ENCODE results near the gene ERO1B. TPM values are rescaled to one million over a fixed set of nuclear protein-coding genes. Genes with fewer than 3 reads are reported as not detected.

ERO1B gene
- total RNA-seq, 2 experiments from 2014 or later: 15.2 to 16.5 TPM

DNA sequence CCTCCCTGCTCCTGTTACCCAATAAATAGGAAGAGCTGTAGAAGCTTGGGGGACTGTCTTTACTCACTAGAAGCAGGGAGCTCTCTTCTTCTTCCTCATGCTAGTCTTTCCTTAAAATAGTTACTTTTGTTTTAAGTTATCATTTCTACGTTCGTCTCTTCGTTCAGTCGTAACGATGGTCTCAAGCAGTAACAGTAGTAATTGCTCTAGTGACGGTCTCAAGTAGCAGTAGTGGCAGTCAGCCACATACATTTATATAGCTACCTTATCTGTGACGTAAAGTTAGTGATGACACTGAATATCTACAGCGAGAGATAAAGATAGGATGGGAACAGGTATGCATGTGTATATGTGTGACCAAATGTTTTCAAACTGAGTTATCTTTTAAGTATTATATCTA lies 15.4 kb upstream of the ERO1B start:
- no peaks in the 10 kb centered on the region for H3K9me3 Mint-ChIP-seq
- no peak overlapping the region for H3K4me3 Mint-ChIP-seq
- Histone ChIP-seq H3K4me3 (ENCODE audit: low read length) (no peak overlapping the region), H3K4me1 (ENCODE audit: insufficient read depth, low read length) (no peaks in the 10 kb centered on the region), H3K36me3 (ENCODE audit: insufficient read depth, low read length) (no peaks in the 10 kb centered on the region), H3K9me3 (ENCODE audit: control insufficient read depth in 1 of 2, insufficient read depth in 1 of 2, low read length in 2 of 2) (no peaks in the 10 kb centered on the region), H3K27ac (ENCODE audit: low read depth in 1 of 2, low read length in 2 of 2) (no peak overlapping the region), H3K27me3 (ENCODE audit: control insufficient read depth in 1 of 2, insufficient read depth in 2 of 2, low read length in 2 of 2) (no peaks in the 10 kb centered on the region)
- H3K27ac Mint-ChIP-seq: no peak overlapping the region
- DNase-seq: no peak
- ChIA-PET POLR2A (no interaction called here), CTCF (no interaction called here)
- no peaks in the 10 kb centered on the region for H3K4me1 Mint-ChIP-seq (ENCODE audit: low read depth)
- ATAC-seq (ENCODE audit: poor library complexity): no peak
- H3K27me3 Mint-ChIP-seq: no peaks in the 10 kb centered on the region
- intact Hi-C loops (cut with DNase I, micrococcal nuclease): no loop called here
- no peaks in the 10 kb centered on the region for H3K36me3 Mint-ChIP-seq (ENCODE audit: low read depth)
- no peak for TF ChIP-seq CTCF (IDR thresholded peaks at IDR 0.05)

DNA sequence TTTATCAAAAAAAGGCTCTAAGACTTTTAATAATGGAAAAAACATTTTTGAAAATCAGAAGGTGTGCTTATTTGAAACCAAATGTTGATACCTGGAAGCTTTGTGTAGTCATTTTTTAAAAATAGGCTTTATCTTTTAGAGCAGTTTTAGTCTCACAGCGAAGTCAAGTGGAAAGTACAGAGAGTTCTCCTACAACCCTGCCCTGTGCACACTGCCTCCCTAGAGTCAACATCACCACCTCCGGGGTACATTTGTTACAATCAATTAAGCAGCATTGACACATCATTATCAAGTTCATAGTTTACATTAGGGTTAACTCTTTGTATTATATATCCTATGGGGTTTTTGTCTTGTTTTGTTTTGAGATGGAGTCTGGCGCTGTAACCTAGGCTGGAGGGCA lies 10.7 kb upstream of the ERO1B start:
- no peaks in the 10 kb centered on the region for H3K27me3 Mint-ChIP-seq
- H3K9me3 Mint-ChIP-seq: no peaks in the 10 kb centered on the region

GRCh38 chr1:236289492-236290131 lies 7.9 kb upstream of the ERO1B start:
- TF ChIP-seq CTCF (IDR thresholded peaks at IDR 0.05): no peak
- no peak for DNase-seq
- Histone ChIP-seq H3K36me3 (ENCODE audit: insufficient read depth, low read length) (no peaks in the 10 kb centered on the region), H3K9me3 (ENCODE audit: control insufficient read depth in 1 of 2, insufficient read depth in 1 of 2, low read length in 2 of 2) (no peaks in the 10 kb centered on the region), H3K27ac (ENCODE audit: low read depth in 1 of 2, low read length in 2 of 2) (no peak overlapping the region), H3K27me3 (ENCODE audit: control insufficient read depth in 1 of 2, insufficient read depth in 2 of 2, low read length in 2 of 2) (no peaks in the 10 kb centered on the region), H3K4me1 (ENCODE audit: insufficient read depth, low read length) (peaks cover 6% of the 10 kb centered on the region), H3K4me3 (ENCODE audit: low read length) (no peak overlapping the region)
- no peaks in the 10 kb centered on the region for H3K9me3 Mint-ChIP-seq
- ChIA-PET POLR2A (no interaction called here), CTCF (no interaction called here)
- H3K27ac Mint-ChIP-seq: no peak overlapping the region
- peaks cover 10% of the 10 kb centered on the region for H3K4me1 Mint-ChIP-seq (ENCODE audit: low read depth)
- no peak for ATAC-seq (ENCODE audit: poor library complexity)
- no peaks in the 10 kb centered on the region for H3K27me3 Mint-ChIP-seq
- no peak overlapping the region for H3K4me3 Mint-ChIP-seq
- intact Hi-C loops (cut with DNase I, micrococcal nuclease): loop anchor here (5.0 to 10.0 kb wide), 4 partner anchors 182 to 315 kb away; partner anchors contain the start of gene LGALS8 (in 1 of the 2)
- H3K36me3 Mint-ChIP-seq (ENCODE audit: low read depth): no peaks in the 10 kb centered on the region

More for the DNA sequence above, 10.7 kb upstream of the ERO1B start:
- ATAC-seq (ENCODE audit: poor library complexity) (no peak), DNase-seq (no peak)
- no peaks in the 10 kb centered on the region for H3K4me1 Mint-ChIP-seq (ENCODE audit: low read depth)
- H3K36me3 Mint-ChIP-seq (ENCODE audit: low read depth): no peaks in the 10 kb centered on the region
- no peak for TF ChIP-seq CTCF (IDR thresholded peaks at IDR 0.05)
- Histone ChIP-seq H3K4me1 (ENCODE audit: insufficient read depth, low read length) (no peaks in the 10 kb centered on the region), H3K4me3 (ENCODE audit: low read length) (no peak overlapping the region), H3K27ac (ENCODE audit: low read depth in 1 of 2, low read length in 2 of 2) (no peak overlapping the region), H3K27me3 (ENCODE audit: control insufficient read depth in 1 of 2, insufficient read depth in 2 of 2, low read length in 2 of 2) (no peaks in the 10 kb centered on the region), H3K9me3 (ENCODE audit: control insufficient read depth in 1 of 2, insufficient read depth in 1 of 2, low read length in 2 of 2) (no peaks in the 10 kb centered on the region), H3K36me3 (ENCODE audit: insufficient read depth, low read length) (no peaks in the 10 kb centered on the region)
- ChIA-PET POLR2A (no interaction called here), CTCF (no interaction called here)
- H3K4me3 Mint-ChIP-seq: no peak overlapping the region
- no peak overlapping the region for H3K27ac Mint-ChIP-seq
- intact Hi-C loops (cut with DNase I, micrococcal nuclease): no loop called here

Measured in CD4-positive, alpha-beta T cell (primary cell).